Measurements from ENCODE around the gene RAD23B.

DNA sequence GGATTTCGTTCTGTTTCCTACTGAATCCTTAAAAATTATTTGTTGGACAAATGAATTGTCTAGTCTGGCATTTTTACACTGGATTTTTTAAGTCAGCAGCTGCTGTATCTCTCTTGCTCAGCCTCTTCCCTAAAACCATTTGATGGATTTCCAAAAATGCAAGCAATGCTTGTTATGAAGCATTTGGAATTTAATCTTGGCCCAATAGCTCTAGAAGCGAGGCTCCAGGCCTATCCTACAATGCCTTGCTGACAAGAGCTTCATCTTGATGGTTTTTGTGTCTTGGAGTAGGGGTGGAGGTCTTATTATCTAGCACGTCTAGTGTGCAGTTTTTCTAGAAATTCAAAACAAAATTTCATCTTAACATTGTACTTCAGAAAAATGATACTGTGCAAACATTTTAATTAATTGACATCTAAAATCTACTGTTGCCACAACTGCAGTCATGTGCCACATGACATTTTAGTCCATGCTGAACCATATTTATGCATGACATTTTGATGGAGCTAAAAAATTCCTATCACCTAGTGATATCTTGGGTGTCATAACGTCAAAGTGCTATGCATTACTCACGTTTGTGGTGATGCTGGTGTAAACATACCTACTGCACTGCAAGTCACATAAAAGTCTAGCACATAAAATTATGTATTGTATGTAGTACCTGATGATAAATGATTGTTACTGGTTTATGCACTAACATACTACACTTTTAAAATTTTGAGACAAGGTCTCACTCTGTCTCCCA lies 5.9 kb upstream of the RAD23B start:
- TF ChIP-seq, protein P1, sequence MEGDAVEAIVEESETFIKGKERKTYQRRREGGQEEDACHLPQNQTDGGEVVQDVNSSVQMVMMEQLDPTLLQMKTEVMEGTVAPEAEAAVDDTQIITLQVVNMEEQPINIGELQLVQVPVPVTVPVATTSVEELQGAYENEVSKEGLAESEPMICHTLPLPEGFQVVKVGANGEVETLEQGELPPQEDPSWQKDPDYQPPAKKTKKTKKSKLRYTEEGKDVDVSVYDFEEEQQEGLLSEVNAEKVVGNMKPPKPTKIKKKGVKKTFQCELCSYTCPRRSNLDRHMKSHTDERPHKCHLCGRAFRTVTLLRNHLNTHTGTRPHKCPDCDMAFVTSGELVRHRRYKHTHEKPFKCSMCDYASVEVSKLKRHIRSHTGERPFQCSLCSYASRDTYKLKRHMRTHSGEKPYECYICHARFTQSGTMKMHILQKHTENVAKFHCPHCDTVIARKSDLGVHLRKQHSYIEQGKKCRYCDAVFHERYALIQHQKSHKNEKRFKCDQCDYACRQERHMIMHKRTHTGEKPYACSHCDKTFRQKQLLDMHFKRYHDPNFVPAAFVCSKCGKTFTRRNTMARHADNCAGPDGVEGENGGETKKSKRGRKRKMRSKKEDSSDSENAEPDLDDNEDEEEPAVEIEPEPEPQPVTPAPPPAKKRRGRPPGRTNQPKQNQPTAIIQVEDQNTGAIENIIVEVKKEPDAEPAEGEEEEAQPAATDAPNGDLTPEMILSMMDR (IDR thresholded peaks at IDR 0.05; ENCODE audit: insufficient read depth, low read length): no peak
- TF ChIP-seq GABPA (IDR thresholded peaks at IDR 0.05; ENCODE audit: low read depth) (no peak), POLR2AphosphoS5 (IDR thresholded peaks at IDR 0.05; ENCODE audit: low read depth) (no peak)

All from HL-60 (cell line).